ENCODE results near the gene UHRF1. TPM values are rescaled to one million over a fixed set of nuclear protein-coding genes. Genes with fewer than 3 reads are reported as not detected.

UHRF1 gene
- total and polyA plus RNA-seq, 2 of the 4 experiments (the other 2 are of a cell fraction): 47.4 to 57.4 TPM

GRCh38 chr19:5006201-5006600 lies 96.9 kb downstream of the UHRF1 start:
- no peak overlapping the region for H3K4ac ChIP-seq (ENCODE audit: low read depth, low read length)
- H2BK20ac ChIP-seq (ENCODE audit: low read depth, low read length): no peak overlapping the region
- no peak overlapping the region for H2AK5ac ChIP-seq (ENCODE audit: low read depth, low read length)
- H2BK15ac ChIP-seq (ENCODE audit: low read depth, low read length): no peak overlapping the region
- no peak overlapping the region for H3K23ac ChIP-seq (ENCODE audit: low read depth, low read length)
- H3K9ac ChIP-seq (ENCODE audit: low read depth, low read length): no peak overlapping the region
- ATAC-seq (ENCODE audit: low read depth): peak; percentile 46
- peak; percentile 60 for DNase-seq
- no peak overlapping the region for H2BK120ac ChIP-seq (ENCODE audit: low read depth, low read length)
- H3K4me1 ChIP-seq (ENCODE audit: control insufficient read depth, insufficient read depth, low read length): no peaks in the 10 kb centered on the region
- in situ Hi-C loops (cut with MboI; ENCODE audit: low sequenced_read_pairs) (no loop called here), intact Hi-C loops (cut with micrococcal nuclease) (no loop called here), dilution Hi-C loops (cut with HindIII; ENCODE audit: low sequenced_read_pairs, unreplicated experiment) (no loop called here)
- BruUV-seq (replicated peaks): no TSS peak
- WGBS, 2 experiments (ENCODE audit: extremely low coverage in 2 of 2, insufficient read length in 1 of 2): 93% methylated on average over 3 of the region's 10 CpGs; no CpG with 5 or more reads in 1 of the 2 experiments
- peak overlapping the region; percentile 51 for H2AK9ac ChIP-seq (replicated peaks; ENCODE audit: low read depth, low read length, poor library complexity)
- no peak overlapping the region for H3K27ac ChIP-seq (ENCODE audit: insufficient read depth, low read length)
- H3K4me3 ChIP-seq (ENCODE audit: insufficient read depth, low read depth, low read length): no peak overlapping the region
- TF ChIP-seq RAD21 (IDR thresholded peaks at IDR 0.05; ENCODE audit: low read length) (no peak), CEBPB (IDR thresholded peaks at IDR 0.05; ENCODE audit: low read depth, low read length) (peak; percentile 43)
- H3K9me3 ChIP-seq (ENCODE audit: control insufficient read depth, insufficient read depth, low read length): no peaks in the 10 kb centered on the region
- H3K56ac ChIP-seq (ENCODE audit: extremely low read depth, insufficient read depth, low read length): no peak overlapping the region
- no peak overlapping the region for H3K4me2 ChIP-seq (ENCODE audit: low read depth, low read length)
- CTCF ChIA-PET: no interaction called here
- H3K36me3 ChIP-seq (ENCODE audit: control insufficient read depth, insufficient read depth, low read length): peaks cover 8% of the 10 kb centered on the region; the same call in 1 of the 2 replicates
- peaks cover 9% of the 10 kb centered on the region for H3K9me1 ChIP-seq (ENCODE audit: insufficient read depth, low read length)
- no peak overlapping the region for H3K14ac ChIP-seq (replicated peaks; ENCODE audit: low read depth, low read length)
- peaks cover 91% of the 10 kb centered on the region for H4K20me1 ChIP-seq (ENCODE audit: insufficient read depth, low read length)
- no peak overlapping the region for H3K18ac ChIP-seq (ENCODE audit: low read depth, low read length)
- no peak overlapping the region for H2AFZ ChIP-seq (replicated peaks; ENCODE audit: low read length, poor library complexity)
- no peak overlapping the region for H2BK5ac ChIP-seq (ENCODE audit: low read depth, low read length, poor library complexity, severe bottlenecking)
- no peak overlapping the region for H4K91ac ChIP-seq (ENCODE audit: insufficient read depth, low read depth, low read length)
- H3K27me3 ChIP-seq (ENCODE audit: control insufficient read depth, insufficient read depth, low read length): no peaks in the 10 kb centered on the region
- H3K79me1 ChIP-seq (ENCODE audit: low read depth in 1 of 2, low read length in 2 of 2): peaks cover 37 to 91% of the 10 kb centered on the region in 2 experiments
- no peak overlapping the region for H4K5ac ChIP-seq (ENCODE audit: low read depth, low read length)
- H4K8ac ChIP-seq (ENCODE audit: low read depth in 2 of 2, low read length in 2 of 2): no peak overlapping the region
- POLR2A ChIA-PET (ENCODE audit: unreplicated experiment): no interaction called here
